GM12892 (cell line): ENCODE measurements around the gene NALF2.

ENCODE experiments used
- DNase-seq: peaks from one replicate; pipeline ENCODE4 v3.0.0; 2011; ENCODE audit not compliant: insufficient read length
- FAIRE-seq: peaks from 2 replicates; lab custom pipeline; 2011; peaks lifted over from hg19 to GRCh38; lab: Jason Lieb, UNC
- POLR2A ChIP-seq: IDR thresholded peaks from 2 replicates; pipeline ENCODE4 v1.6.1; 2011; ENCODE audit warnings: low read depth, low read length, control low read depth
- POLR2AphosphoS5 ChIP-seq: IDR thresholded peaks from 2 replicates; pipeline ENCODE4 v1.6.1; 2011; ENCODE audit warnings: low read depth, low read length, control low read depth
- TAF1 ChIP-seq: IDR thresholded peaks from 2 replicates; pipeline ENCODE4 v1.6.1; 2011; ENCODE audit warnings: low read depth, mild to moderate bottlenecking, control low read depth, low read length, borderline replicate concordance

Gene NALF2

DNA sequence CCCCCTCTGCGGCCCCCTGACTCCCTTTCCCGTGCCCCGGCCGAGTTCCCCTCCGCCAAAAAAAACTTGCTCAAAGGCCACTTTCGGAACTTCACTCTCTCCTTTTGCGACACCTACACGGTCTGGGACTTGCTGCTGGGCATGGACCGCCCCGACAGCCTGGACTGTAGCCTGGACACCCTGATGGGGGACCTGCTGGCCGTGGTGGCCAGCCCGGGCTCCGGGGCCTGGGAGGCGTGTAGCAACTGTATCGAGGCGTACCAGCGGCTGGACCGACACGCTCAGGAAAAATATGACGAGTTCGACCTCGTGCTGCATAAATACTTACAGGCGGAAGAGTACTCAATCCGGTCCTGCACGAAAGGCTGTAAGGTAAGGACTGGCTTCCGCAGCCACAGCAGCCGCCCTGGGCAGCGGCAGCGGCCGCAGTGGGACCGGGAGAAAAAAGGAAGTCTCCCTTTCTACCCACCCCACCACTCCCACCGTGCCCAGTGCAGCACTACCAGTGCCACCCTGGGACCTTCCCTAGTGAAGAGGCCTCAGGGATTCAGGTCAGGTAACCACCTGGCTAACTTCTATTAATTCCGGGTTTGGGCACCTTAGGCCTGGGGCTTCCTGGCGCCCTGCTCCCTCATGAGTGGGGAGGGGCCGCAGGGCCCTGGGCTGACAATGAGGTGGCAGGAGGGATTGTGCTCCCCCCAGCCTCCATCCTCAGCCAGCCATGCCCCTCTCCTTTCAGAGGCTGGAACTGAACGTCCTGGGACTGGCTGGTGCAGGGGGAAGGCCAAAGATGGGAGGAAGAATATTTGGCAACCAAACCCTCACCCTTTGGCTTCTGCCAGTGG, 1.9 kb downstream of the NALF2 start:
- FAIRE-seq (no peak), DNase-seq (no peak)
- TF ChIP-seq POLR2AphosphoS5 (no peak), POLR2A (no peak), TAF1 (no peak)

GRCh38 chrX:69506617-69507499, 2.7 kb downstream of the NALF2 start:
- FAIRE-seq (no peak), DNase-seq (no peak)
- TF ChIP-seq TAF1 (no peak), POLR2A (no peak), POLR2AphosphoS5 (no peak)

- FAIRE-seq (no peak), DNase-seq (no peak)
- TF ChIP-seq POLR2A (no peak), TAF1 (no peak), POLR2AphosphoS5 (no peak)
Observed at GRCh38 chrX:69507500-69507789, 3.3 kb downstream of the NALF2 start.

DNA sequence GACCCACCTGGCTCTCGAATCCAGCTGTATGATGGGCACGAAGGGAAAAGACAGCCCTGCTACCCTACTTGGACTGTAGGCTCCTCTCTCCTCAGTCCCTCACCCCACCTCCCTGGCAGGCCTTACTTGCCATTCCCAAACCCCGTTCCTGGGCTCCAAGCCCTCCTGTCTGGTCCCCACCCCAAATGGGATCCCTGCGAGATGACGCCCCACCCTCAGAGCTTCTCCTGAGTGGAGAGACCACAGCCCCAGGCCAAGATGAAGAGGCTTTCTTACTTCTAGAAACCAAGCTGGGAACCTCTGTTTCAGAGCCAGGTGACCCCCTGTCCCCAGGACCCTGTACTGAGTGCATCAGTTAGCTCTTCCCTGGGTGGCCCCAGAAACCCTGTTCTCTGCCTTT, 4.5 kb downstream of the NALF2 start:
- FAIRE-seq (no peak), DNase-seq (no peak)
- no peak for TF ChIP-seq TAF1
- no peak for TF ChIP-seq POLR2AphosphoS5
- no peak for TF ChIP-seq POLR2A

- no peak for FAIRE-seq
- TF ChIP-seq POLR2A (no peak), TAF1 (no peak), POLR2AphosphoS5 (no peak)
Observed at GRCh38 chrX:69510137-69510715, 6.1 kb downstream of the NALF2 start.

DNA sequence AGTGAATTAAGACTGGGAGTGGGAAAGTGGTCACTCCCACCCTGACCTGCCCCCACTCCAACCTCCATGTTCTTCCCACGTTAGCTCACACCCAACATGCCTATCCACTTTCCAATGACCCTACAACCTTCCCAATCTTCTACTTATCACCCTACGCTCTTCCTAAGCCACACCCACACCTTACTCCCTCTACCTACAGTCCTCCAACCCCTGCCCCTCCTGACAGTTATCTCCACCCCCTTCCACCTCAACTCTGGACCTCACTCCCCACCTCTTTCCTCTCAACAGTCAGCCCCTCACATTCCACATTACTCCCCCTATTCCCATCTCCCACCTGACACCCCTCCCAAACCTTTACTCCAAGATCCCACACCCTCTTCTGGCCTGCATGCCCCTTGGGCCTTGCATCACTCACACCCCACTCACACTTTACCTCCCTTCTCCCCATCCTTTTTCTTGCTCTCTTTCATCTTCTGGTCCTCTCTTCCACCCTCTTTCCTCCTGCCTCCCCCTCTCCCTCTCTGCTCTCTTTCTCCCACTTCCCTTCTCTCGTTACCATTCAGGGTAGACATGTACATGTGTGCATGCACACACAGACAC, 6.9 kb downstream of the NALF2 start:
- no peak for FAIRE-seq
- TF ChIP-seq POLR2A (no peak), POLR2AphosphoS5 (no peak), TAF1 (no peak)
- no peak for DNase-seq

More at GRCh38 chrX:69510137-69510715, 6.1 kb downstream of the NALF2 start:
- no peak for DNase-seq

GRCh38 chrX:69522052-69522451, 17.9 kb downstream of the NALF2 start:
- TF ChIP-seq POLR2AphosphoS5 (no peak), POLR2A (no peak), TAF1 (no peak)
- no peak for DNase-seq
- FAIRE-seq: no peak

DNA sequence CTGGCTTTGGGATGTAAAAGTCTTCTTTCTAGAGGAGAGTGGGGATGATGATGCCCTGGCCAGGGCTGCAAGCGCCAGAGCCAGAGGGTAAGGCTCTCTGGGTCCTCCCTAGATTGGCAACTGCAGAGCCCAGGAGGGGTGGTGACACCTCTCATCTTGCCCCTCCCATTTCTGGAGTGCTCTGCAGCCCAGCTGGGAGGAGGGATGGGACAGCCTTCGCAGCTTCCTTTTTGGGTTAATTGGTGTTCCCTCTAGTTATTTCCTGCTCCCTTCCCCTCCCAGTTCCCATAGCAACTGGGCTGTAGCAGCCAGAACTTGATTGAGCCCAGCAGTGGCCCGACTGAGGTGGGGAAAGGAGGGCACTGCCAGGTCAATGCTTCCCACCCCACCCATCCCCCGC, 19.2 kb downstream of the NALF2 start:
- TF ChIP-seq POLR2A (no peak), POLR2AphosphoS5 (no peak), TAF1 (no peak)
- FAIRE-seq: no peak
- DNase-seq: no peak

- no peak for FAIRE-seq
- TF ChIP-seq TAF1 (no peak), POLR2A (no peak), POLR2AphosphoS5 (no peak)
- DNase-seq: no peak
Observed at GRCh38 chrX:69524781-69525363, 20.7 kb downstream of the NALF2 start.

- TF ChIP-seq TAF1 (no peak), POLR2A (no peak), POLR2AphosphoS5 (no peak)
- FAIRE-seq (no peak), DNase-seq (no peak)
Observed at GRCh38 chrX:69530306-69530705, 26.2 kb downstream of the NALF2 start.

DNA sequence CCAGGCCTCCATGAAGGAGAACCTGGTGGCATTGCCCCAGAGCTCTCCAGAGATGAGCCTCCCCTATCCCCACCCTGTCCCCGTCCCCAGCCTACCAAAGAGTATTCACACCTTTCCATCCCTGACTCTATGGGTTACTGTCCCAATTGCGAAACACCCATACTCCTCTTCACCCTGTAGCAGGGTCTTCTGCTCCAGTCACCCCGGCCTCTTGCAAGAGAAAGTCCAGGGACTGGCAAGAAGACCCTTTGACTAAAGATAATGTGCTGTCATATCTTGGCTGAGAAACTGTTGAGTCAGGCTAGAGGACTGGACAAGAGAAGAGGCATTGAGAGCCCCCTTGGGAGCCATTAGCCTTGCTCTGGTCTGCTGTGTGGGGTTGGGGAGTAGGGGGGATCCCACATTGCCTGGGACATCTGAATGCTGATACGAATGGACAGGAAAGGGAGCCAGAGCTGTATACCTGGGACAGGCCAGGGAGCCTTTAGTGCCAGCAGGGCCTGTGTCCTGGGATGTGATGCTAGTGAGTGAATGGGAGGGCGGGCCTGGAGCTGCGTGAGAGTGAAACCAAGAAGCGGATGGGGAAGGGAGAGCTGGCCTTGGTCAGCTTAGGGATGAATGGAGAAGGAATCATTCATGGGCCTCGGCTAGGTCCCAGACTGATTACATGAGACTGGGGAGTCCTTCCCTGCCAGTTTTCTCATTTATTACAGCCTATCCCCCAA, 27.1 kb downstream of the NALF2 start:
- FAIRE-seq (no peak), DNase-seq (no peak)
- no peak for TF ChIP-seq TAF1
- no peak for TF ChIP-seq POLR2AphosphoS5
- no peak for TF ChIP-seq POLR2A
